OCI-LY3 (cell line): Measurements from ENCODE around the gene FLACC1.

ENCODE experiments used
- CTCF ChIP-seq: fragments of 200-600, 300-600 bp; sonication (generic); IDR thresholded peaks from 2 replicates; pipeline ENCODE4 v1.5.1; 2014; ENCODE audit warnings: antibody characterized with exemption, low read length, low read depth
- EZH2phosphoT487 ChIP-seq: fragments of 200-600 bp; shearing (Covaris generic); IDR thresholded peaks from 2 replicates; pipeline ENCODE4 v1.6.1; 2018; ENCODE audit warnings: antibody characterized with exemption, mixed run types, low read depth

GRCh38 chr2:201363857-201364560, 6.9 kb upstream of the FLACC1 start:
- TF ChIP-seq CTCF (peak; percentile 91), EZH2phosphoT487 (no peak)
